ENCODE data around the gene LYPD3.

DNA sequence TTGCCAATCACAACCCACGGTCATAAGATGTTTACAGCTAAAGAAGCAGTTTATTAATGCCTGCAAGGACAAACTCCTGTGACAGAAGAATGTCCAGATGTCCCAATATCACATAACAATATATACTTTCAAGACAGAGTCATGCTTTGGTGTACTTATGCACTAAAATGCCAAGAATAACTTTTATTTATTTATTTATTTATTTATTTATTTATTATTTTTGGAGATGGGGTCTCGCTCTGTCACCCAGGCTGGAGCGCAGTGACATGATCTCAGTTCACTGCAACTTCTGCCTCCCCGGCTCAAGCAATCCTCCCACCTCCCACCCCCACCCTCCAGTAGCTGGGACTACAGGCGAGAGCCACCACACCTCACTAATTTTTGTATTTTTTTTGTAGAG is 41.6 kb downstream of the LYPD3 start:
- TF ChIP-seq NRF1 (IDR thresholded peaks at IDR 0.05; ENCODE audit: low read depth, low read length) (no peak), FOXM1 (IDR thresholded peaks at IDR 0.05; ENCODE audit: low read depth) (no peak)
- TF ChIP-seq, protein P1, sequence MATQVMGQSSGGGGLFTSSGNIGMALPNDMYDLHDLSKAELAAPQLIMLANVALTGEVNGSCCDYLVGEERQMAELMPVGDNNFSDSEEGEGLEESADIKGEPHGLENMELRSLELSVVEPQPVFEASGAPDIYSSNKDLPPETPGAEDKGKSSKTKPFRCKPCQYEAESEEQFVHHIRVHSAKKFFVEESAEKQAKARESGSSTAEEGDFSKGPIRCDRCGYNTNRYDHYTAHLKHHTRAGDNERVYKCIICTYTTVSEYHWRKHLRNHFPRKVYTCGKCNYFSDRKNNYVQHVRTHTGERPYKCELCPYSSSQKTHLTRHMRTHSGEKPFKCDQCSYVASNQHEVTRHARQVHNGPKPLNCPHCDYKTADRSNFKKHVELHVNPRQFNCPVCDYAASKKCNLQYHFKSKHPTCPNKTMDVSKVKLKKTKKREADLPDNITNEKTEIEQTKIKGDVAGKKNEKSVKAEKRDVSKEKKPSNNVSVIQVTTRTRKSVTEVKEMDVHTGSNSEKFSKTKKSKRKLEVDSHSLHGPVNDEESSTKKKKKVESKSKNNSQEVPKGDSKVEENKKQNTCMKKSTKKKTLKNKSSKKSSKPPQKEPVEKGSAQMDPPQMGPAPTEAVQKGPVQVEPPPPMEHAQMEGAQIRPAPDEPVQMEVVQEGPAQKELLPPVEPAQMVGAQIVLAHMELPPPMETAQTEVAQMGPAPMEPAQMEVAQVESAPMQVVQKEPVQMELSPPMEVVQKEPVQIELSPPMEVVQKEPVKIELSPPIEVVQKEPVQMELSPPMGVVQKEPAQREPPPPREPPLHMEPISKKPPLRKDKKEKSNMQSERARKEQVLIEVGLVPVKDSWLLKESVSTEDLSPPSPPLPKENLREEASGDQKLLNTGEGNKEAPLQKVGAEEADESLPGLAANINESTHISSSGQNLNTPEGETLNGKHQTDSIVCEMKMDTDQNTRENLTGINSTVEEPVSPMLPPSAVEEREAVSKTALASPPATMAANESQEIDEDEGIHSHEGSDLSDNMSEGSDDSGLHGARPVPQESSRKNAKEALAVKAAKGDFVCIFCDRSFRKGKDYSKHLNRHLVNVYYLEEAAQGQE (IDR thresholded peaks at IDR 0.05; ENCODE audit: low read depth, low read length), result no peak
- TF ChIP-seq, protein P2, sequence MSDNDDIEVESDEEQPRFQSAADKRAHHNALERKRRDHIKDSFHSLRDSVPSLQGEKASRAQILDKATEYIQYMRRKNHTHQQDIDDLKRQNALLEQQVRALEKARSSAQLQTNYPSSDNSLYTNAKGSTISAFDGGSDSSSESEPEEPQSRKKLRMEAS (IDR thresholded peaks at IDR 0.05; ENCODE audit: low read depth), result no peak
- TF ChIP-seq, protein P3, sequence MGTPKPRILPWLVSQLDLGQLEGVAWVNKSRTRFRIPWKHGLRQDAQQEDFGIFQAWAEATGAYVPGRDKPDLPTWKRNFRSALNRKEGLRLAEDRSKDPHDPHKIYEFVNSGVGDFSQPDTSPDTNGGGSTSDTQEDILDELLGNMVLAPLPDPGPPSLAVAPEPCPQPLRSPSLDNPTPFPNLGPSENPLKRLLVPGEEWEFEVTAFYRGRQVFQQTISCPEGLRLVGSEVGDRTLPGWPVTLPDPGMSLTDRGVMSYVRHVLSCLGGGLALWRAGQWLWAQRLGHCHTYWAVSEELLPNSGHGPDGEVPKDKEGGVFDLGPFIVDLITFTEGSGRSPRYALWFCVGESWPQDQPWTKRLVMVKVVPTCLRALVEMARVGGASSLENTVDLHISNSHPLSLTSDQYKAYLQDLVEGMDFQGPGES (IDR thresholded peaks at IDR 0.05; ENCODE audit: low read depth, low read length), result no peak
- TF ChIP-seq, protein P4, sequence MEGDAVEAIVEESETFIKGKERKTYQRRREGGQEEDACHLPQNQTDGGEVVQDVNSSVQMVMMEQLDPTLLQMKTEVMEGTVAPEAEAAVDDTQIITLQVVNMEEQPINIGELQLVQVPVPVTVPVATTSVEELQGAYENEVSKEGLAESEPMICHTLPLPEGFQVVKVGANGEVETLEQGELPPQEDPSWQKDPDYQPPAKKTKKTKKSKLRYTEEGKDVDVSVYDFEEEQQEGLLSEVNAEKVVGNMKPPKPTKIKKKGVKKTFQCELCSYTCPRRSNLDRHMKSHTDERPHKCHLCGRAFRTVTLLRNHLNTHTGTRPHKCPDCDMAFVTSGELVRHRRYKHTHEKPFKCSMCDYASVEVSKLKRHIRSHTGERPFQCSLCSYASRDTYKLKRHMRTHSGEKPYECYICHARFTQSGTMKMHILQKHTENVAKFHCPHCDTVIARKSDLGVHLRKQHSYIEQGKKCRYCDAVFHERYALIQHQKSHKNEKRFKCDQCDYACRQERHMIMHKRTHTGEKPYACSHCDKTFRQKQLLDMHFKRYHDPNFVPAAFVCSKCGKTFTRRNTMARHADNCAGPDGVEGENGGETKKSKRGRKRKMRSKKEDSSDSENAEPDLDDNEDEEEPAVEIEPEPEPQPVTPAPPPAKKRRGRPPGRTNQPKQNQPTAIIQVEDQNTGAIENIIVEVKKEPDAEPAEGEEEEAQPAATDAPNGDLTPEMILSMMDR (IDR thresholded peaks at IDR 0.05), result no peak

All from SK-N-SH (cell line).